HG03135 (cell line): ENCODE results near the gene TERB1.

Source experiments
- ATAC-seq: cut with Tn5 transposase; IDR thresholded peaks from one replicate; pipeline ENCODE4 v1.9.1; 2021; ENCODE audit warnings: mild to moderate bottlenecking, moderate library complexity; ENCODE audit not compliant: unreplicated experiment

Gene TERB1

GRCh38 chr16:66750279-66751052 is 50.9 kb downstream of the TERB1 start:
- no peak for ATAC-seq

DNA sequence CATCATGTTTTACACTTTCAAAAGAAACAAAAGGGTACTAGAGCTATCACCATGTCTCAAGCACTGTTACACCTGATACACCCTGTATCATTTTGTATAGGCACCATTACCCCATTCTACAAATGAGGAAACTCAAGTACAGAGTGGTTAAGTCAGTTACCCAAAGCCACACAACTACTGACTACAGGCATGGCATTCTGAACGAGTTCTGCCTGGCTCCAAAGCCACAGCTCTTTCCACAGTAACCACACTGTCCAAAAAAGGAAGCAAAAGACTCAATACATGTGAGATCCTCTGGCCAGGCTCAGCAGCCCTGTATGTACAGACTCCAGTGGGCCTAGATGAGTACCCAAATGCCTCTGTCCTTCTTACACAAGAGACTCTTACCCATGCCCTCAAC is 54.7 kb downstream of the TERB1 start:
- ATAC-seq = no peak

DNA sequence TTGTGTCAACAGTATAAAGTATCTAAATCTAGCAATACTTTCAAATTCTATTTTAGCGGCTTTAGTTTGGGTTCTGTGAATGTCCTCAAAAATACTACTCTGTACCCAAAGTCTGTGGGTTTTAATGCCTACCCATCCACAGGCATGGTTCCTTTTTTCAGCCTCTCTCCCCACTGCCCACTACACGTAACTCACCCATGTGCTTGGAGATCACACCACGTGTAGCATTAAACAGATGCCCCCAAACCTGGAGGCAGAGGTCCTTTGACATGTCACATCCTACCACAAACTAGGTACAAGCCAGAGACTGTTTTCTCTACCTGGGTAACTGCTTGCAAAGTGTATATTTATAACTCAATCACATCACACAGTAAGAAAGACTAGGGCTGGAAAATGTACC is 55.3 kb downstream of the TERB1 start:
- no peak for ATAC-seq

GRCh38 chr16:66741950-66742808 is 59.2 kb downstream of the TERB1 start:
- no peak for ATAC-seq

- no peak for ATAC-seq
Observed at GRCh38 chr16:66741169-66741900, 60.0 kb downstream of the TERB1 start.

DNA sequence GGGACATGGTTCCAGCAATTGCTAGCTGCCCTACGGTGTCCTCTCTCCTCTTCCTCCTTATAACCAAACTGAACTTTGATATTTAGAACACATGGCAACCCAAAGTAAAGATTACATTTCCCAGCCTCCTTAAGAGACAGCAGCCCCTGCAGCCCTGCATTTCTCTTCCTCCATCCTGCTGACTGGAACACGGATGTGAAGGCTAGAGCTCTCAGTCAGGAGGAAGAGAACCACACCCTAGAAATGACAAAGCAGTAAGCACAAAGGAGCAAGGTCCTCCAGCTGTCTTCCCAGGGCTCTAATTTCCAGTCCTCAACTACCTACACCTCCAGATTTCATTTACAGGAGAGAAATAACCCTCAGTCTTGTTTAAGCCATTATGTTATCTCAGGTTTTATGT is 60.9 kb downstream of the TERB1 start:
- no peak for ATAC-seq

GRCh38 chr16:66740010-66740409 is 61.4 kb downstream of the TERB1 start:
- no peak for ATAC-seq

GRCh38 chr16:66735891-66736290 is 65.5 kb downstream of the TERB1 start:
- ATAC-seq = no peak

DNA sequence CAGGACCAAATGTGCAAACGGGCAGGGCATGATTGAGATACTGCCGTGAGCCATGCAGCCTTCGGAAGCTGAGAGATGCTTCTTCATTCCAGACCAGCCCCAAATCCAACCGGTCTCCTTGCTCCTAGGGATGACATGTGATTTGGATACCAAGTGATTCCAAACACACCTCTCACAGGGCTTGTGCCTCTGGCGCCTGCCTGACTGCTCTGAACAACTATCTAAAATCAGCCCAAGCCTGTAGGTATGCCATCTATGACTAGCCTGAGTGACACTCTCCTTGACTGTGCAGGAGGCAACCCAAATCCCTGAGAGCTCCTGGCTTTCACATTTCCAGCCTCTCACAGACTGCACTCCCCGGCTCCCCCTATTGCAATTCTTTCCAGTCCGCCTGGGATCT is 70.3 kb downstream of the TERB1 start:
- ATAC-seq = no peak

DNA sequence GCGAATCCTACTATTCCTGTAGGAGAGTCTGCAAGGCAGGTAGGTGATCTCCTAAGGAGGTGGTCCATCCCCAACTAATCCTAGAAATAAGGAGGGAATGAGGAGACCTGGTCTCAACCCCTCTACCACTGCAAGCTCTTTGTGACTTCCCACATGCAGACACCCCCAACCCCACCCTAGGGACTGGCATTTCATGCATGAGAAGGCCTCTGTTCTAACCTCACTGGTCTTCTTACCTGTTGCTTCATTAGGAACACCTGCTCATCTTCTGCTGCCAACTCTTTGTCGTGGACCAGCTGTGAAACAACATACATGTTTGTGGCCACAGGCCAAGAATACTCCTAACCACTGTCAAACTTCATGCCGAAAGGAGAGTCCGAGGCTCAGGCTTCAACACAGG is 72.6 kb downstream of the TERB1 start:
- ATAC-seq = no peak

DNA sequence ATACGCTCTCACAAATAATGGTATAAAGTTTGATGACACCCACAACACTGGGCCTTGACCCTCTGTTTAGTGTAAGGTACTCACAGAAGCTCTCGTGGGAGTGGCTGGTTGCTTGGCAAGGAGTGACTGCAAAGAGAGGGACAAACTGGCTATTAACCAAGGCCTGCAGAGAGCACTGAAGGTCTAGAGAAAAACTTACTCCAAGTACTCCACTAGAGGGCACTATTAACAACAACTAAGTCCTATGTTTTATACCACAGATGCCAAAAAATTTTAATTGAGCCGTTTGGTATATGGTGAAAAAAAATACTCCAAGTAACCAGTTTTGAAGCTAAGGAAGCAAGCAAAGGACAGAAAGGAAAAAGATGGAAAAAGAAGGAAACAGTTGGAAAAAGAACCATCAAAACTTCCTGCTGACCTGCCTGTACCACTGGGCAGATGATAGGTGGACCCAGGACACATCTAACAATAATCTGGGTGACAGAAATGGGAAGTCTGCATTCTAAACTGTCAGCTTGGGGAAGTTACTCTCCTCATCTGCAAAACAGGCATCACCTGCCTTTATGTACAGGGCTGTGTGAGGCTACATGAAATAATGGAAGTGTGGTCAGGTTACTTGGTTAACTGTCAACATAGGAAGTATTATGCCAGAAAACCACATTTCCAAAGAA is 73.1 kb downstream of the TERB1 start:
- no peak for ATAC-seq

DNA sequence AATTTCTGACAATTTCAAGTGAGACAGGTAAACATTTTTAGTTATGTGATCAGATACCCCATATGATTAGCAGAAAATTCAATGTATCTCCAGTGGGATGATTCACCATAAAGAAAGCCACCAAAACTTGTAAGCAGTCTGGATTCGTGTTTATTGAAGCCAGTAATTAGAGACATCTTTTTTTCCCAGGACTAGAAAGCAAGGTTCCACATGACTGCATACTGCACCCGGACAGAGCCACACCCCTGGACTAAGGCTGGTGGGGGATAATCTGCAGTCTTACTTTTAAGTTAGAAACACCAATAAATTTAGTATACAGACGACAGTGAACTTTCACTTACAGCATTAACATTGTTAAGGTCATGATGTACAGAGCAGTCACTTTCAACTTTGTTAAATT is 80.6 kb downstream of the TERB1 start:
- ATAC-seq = no peak

- no peak for ATAC-seq
Observed at GRCh38 chr16:66719246-66719645, 82.1 kb downstream of the TERB1 start.

DNA sequence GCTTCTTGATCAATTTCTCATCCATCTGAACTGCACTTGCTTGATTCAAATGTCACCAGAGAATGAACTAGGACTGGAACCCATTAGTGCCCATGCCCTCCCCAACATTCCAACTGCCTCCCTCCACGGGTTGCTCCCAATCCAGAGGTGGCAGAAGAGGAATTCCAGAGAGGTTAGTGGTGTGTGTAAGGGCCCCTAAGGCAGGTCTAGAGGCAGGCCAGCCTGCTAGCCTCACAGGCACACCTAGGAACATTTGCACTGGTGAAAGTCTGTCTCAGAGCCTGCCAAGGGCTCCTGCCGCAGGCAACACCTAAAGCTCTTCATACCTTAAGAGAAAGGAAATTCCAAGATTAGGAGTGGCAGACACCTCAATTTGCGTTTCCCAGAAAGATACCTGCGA is 83.6 kb downstream of the TERB1 start:
- ATAC-seq = no peak

GRCh38 chr16:66717112-66717675 is 84.2 kb downstream of the TERB1 start:
- ATAC-seq = no peak

- no peak for ATAC-seq
Observed at GRCh38 chr16:66714654-66715307, 86.6 kb downstream of the TERB1 start.

DNA sequence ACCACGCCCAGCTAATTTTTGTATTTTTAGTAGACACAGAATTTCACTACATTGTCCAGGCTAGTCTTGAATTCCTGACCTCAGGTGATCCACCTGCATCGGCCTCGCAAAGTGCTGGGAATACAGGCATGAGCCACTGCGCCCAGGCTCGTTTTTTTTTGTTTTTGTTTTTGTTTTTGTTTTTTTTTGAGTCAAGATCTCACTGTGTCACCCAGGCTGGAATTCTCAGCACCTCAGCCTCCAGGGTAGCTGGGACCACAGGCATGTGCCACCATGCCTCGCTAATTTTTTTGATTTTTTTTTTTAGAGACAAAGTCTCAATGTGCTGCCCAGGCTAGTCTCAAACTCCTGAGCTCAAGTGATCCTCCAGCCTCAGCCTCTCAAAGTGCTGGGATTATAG is 87.3 kb downstream of the TERB1 start:
- no peak for ATAC-seq

DNA sequence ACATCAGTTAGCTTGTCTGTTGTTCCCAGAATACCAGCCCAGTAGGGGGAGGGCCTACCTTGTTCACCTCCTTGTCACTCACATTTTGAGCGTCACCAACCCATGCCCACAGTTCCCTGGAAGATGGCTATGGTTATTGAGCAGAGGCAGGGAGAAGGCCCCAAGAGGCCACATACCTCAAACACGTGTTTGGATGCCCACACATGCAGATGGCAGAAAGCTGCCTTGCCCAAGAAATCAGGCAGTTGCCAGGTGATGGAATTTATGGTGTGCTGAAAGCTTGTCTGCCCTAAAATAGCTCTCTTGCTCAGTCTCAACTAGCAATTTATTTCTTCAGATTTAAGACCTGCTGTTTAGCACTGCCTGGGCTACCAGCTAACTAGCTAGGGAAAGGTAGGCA is 88.3 kb downstream of the TERB1 start:
- ATAC-seq = no peak

- no peak for ATAC-seq
Observed at GRCh38 chr16:66712512-66712911, 88.9 kb downstream of the TERB1 start.

GRCh38 chr16:66711581-66711980 is 89.8 kb downstream of the TERB1 start:
- ATAC-seq = no peak
